PC-9 (cell line): ENCODE results near the gene SNX18.

Experiments
- EZH2 ChIP-seq: fragments of 200-600 bp; sonication (generic); IDR thresholded peaks from 2 replicates; pipeline ENCODE4 v1.8.0; 2017; ENCODE audit warnings: antibody characterized with exemption, low read depth
- TF ChIP-seq, protein P1 (sequence below): fragments of 200-600 bp; sonication (generic); conservative IDR thresholded peaks from 2 replicates; pipeline ENCODE4 v1.6.1; 2017; ENCODE audit warnings: mixed run types, antibody characterized with exemption, mild to moderate bottlenecking, moderate library complexity

DNA sequence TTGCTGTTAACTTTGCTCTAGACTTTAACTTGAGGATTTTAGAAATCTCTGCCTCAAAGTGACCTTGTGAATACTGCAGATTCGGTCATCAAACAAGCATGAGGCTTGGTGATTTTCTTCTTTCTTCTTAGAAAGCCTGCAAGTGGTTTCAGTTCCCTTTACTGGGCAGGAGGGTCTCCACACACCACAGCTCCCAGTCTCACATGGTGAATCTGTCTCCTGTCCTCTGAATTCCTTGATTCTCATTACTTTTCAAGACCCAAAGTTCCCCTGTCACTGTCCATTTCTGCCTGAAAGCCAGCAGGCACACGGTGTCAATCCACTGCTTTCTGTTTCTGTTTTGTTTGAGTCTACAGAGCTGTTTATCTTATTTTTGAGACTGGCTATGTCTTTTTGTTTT is 47.9 kb upstream of the SNX18 start:
- TF ChIP-seq, protein P1, sequence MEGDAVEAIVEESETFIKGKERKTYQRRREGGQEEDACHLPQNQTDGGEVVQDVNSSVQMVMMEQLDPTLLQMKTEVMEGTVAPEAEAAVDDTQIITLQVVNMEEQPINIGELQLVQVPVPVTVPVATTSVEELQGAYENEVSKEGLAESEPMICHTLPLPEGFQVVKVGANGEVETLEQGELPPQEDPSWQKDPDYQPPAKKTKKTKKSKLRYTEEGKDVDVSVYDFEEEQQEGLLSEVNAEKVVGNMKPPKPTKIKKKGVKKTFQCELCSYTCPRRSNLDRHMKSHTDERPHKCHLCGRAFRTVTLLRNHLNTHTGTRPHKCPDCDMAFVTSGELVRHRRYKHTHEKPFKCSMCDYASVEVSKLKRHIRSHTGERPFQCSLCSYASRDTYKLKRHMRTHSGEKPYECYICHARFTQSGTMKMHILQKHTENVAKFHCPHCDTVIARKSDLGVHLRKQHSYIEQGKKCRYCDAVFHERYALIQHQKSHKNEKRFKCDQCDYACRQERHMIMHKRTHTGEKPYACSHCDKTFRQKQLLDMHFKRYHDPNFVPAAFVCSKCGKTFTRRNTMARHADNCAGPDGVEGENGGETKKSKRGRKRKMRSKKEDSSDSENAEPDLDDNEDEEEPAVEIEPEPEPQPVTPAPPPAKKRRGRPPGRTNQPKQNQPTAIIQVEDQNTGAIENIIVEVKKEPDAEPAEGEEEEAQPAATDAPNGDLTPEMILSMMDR, result no peak
- no peak for TF ChIP-seq EZH2
